ENCODE data around the gene SRCAP. TPM values are rescaled to one million over a fixed set of nuclear protein-coding genes. Genes with fewer than 3 reads are reported as not detected.
A peak's percentile ranks its signal among the peaks of the same experiment; 100 is the strongest.

The SRCAP gene
- total and polyA plus RNA-seq, 11 donors: 22.9 to 51.2 (median 39.7) TPM

GRCh38 chr16:30657866-30658730 lies 40.9 kb upstream of the SRCAP start, which contains the start of gene FBRS:
Gene FBRS (plus strand): TSS chr16:30658431. CDS start chr16:30659519, 1,088 bp downstream.
- H3K9me3 ChIP-seq: no peaks in the 10 kb centered on the region
- H3K36me3 ChIP-seq: peaks cover 0 to 69% (median 63%) of the 10 kb centered on the region in 9 donors
- 0 to 1% (median 0%) methylated on average over 58 to 86 of the region's 86 CpGs for WGBS, 4 donors
- H3K4me1 ChIP-seq: peaks cover 0 to 47% (median 39%) of the 10 kb centered on the region in 12 donors
- TF ChIP-seq POLR2A (IDR thresholded peaks at IDR 0.05) (peak in 1 of 2 donors; percentile 70), CTCF (IDR thresholded peaks at IDR 0.05) (peak; percentile 74 to 99 (median 90))
- ATAC-seq: peak; percentile 87 to 94 (median 92)
- peak within 1 kb of the TSS; percentile 68 to 96 (median 90) for H3K4me3 ChIP-seq
- no peaks in the 10 kb centered on the region for H3K27me3 ChIP-seq
- peak; percentile 100 for DNase-seq
- peak within 1 kb of the TSS; percentile 96 to 100 (median 98) for H3K27ac ChIP-seq
- intact Hi-C loops (cut with DNase I): loop anchor here in 6 of 10 donors (1.0 to 10.0 kb wide), 12 partner anchors 8 to 593 kb away; partner anchors contain the start of genes SRCAP (in 2 of the 6), ZNF768 (in 2 of the 6), ZNF785 (in 2 of the 6) and ALDOA (in 1 of the 6)

GRCh38 chr16:30658731-30659506 lies 40.1 kb upstream of the SRCAP start:
- peak in 5 of 12 donors; percentile 10 to 42 (median 29) for TF ChIP-seq CTCF (IDR thresholded peaks at IDR 0.05)
- TF ChIP-seq POLR2A (IDR thresholded peaks at IDR 0.05): peak in 1 of 2 donors; percentile 35
- Histone ChIP-seq H3K9me3 (no peaks in the 10 kb centered on the region), H3K36me3 (peaks cover 0 to 69% (median 63%) of the 10 kb centered on the region in 9 donors), H3K27ac (peak overlapping the region; percentile 96 to 100 (median 98)), H3K4me1 (peaks cover 0 to 51% (median 44%) of the 10 kb centered on the region in 12 donors), H3K4me3 (peak overlapping the region; percentile 68 to 96 (median 90)), H3K27me3 (no peaks in the 10 kb centered on the region)
- intact Hi-C loops (cut with DNase I): loop anchor here in 6 of 10 donors (1.0 to 10.0 kb wide), 12 partner anchors 9 to 594 kb away; partner anchors contain the start of genes SRCAP (in 2 of the 6), ZNF768 (in 2 of the 6), ZNF785 (in 2 of the 6) and ALDOA (in 1 of the 6)
- WGBS, 4 donors: 0 to 1% (median 0%) methylated on average over 33 to 64 of the region's 64 CpGs
- ATAC-seq: peak; percentile 18 to 37 (median 36)
- peak; percentile 82 to 89 (median 87) for DNase-seq

GRCh38 chr16:30659507-30660423 lies 39.2 kb upstream of the SRCAP start:
- Histone ChIP-seq H3K4me1 (peaks cover 0 to 51% (median 44%) of the 10 kb centered on the region in 12 donors), H3K36me3 (peaks cover 0 to 69% (median 63%) of the 10 kb centered on the region in 9 donors), H3K27ac (peak overlapping the region; percentile 96 to 100 (median 98)), H3K4me3 (peak overlapping the region; percentile 68 to 96 (median 90)), H3K27me3 (no peaks in the 10 kb centered on the region), H3K9me3 (no peaks in the 10 kb centered on the region)
- DNase-seq (peak in 4 of 5 donors; percentile 46 to 68 (median 50)), ATAC-seq (no peak)
- 1 to 2% (median 1%) methylated on average over 23 to 84 of the region's 84 CpGs for WGBS, 4 donors
- TF ChIP-seq POLR2A (IDR thresholded peaks at IDR 0.05) (no peak), CTCF (IDR thresholded peaks at IDR 0.05) (no peak)
- intact Hi-C loops (cut with DNase I): loop anchor here in 8 of 10 donors (2.0 to 10.0 kb wide), 9 partner anchors 38 to 595 kb away; partner anchors contain the start of genes SRCAP (in 4 of the 8), ZNF768 (in 2 of the 8), ZNF785 (in 2 of the 8) and ALDOA (in 1 of the 8)
